Activated T-cell treated with anti-CD3 and anti-CD28 coated beads, Interleukin-2, amount 50 U/mL, for 4 hours (primary cell): ENCODE measurements around the gene C14orf180. TPM values are rescaled to one million over a fixed set of nuclear protein-coding genes. Genes with fewer than 3 reads are reported as not detected.
A peak's percentile ranks its signal among the peaks of the same experiment; 100 is the strongest.

Experiments used
- ATAC-seq, 2 donors: fragments of 200-7000 bp; cut with Tn5 transposase; one replicate each; pipeline ENCODE4 v1.10.0; 2021
- DNase-seq: peaks from one replicate; pipeline ENCODE4 v3.0.0-alpha.2; 2020
- H3K27me3 Mint-ChIP-seq: one replicate; pipeline ENCODE4 v1.8.0; 2021; ENCODE audit warnings: low read depth, mixed read lengths
- H3K36me3 Mint-ChIP-seq: one replicate; pipeline ENCODE4 v1.8.0; 2022; ENCODE audit warnings: mixed read lengths; ENCODE audit not compliant: insufficient read depth
- H3K4me1 Mint-ChIP-seq: one replicate; pipeline ENCODE4 v1.8.0; 2021; ENCODE audit warnings: low read depth, mixed read lengths
- H3K4me3 Mint-ChIP-seq: one replicate; pipeline ENCODE4 v1.8.0; 2021; ENCODE audit warnings: mild to moderate bottlenecking, moderate library complexity, mixed read lengths
- H3K9me3 Mint-ChIP-seq: one replicate; pipeline ENCODE4 v1.8.0; 2021; ENCODE audit warnings: mixed read lengths
- total RNA-seq, 3 donors: library from RNA; stranded (reverse); gene quantifications; one replicate each; pipeline ENCODE4 v1.2.1, GENCODE V29; 2021

The C14orf180 gene
- total RNA-seq, 3 donors from 2014 or later: not detected

DNA sequence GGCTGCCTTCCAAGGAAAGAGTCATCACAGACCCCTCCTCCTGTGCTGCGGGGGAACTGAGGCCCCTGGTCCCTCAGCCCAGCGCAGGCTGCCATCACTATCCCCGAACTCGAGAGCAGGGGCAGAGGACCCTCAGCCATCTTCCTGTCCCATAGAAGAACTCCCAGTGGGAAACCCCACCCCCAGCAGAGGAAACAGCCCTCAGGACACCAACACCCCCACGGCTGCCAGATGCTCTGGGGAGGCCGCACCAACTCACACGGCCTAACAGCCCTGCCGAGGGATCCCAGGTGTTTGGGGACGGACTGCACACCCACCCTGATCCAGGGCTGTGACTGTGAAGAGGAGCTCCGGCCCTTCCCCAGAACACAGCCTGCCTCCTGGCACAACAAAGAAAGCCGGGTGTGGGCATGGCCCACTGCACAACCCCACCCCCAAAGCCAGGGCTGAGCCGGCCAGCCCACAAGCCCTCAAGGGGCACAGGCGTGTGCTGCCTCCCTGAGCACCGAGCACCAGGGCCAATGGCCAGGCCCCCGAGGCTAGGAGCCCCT, 16.3 kb upstream of the C14orf180 start:
- DNase-seq: no peak
- no peak overlapping the region for H3K4me3 Mint-ChIP-seq
- no peak for ATAC-seq
- H3K4me1 Mint-ChIP-seq: peaks cover 2% of the 10 kb centered on the region
- H3K27me3 Mint-ChIP-seq: peaks cover 24% of the 10 kb centered on the region
- no peaks in the 10 kb centered on the region for H3K36me3 Mint-ChIP-seq
- H3K9me3 Mint-ChIP-seq: no peaks in the 10 kb centered on the region

DNA sequence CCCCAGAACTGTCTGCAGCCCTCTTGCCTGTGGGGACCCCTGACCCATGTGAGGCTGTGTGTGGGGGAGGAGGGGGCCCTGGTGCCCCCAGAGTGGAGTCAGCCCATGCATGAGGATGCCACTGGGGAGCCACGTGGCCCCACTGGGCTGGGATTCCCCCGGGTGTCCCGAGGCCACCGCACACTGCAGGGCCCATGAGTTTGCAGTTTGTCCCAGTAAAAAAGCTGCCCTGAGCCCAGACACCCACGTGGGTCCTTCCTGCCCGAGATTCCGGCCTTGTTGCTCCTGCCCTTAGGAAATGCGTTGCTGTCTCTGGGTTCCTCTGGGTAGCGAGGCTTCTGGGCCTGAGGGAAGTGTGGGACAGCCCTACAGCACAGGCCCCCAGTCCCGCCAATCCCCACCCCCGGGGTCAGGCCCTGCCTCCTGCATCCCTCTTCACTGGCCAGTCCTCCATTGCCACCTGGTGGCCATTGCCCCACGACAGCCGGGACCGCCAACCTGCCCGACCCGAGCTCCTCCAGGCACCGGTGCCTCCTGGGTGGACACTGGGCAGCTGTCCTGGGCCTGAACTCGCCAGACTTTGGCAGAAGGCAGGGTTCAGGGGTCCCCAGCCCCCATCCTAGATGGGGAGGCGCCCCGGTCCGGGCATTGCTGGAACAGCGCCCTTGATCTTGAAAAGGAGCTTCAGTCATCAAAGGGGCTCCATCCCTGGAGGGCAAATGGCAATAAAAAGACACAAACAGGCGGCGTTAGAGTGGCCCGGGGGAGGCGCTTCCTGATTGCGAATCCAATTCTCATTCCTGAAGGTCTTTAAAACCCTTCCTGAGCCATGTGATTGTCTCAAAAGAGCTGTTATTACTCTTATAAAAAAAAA, 15.6 kb upstream of the C14orf180 start:
- no peaks in the 10 kb centered on the region for H3K9me3 Mint-ChIP-seq
- peaks cover 24% of the 10 kb centered on the region for H3K27me3 Mint-ChIP-seq
- ATAC-seq (peak; percentile 80 to 82), DNase-seq (peak; percentile 66)
- H3K4me1 Mint-ChIP-seq: peaks cover 2% of the 10 kb centered on the region
- H3K36me3 Mint-ChIP-seq: no peaks in the 10 kb centered on the region
- H3K4me3 Mint-ChIP-seq: no peak overlapping the region

- H3K4me3 Mint-ChIP-seq: no peak overlapping the region
- H3K27me3 Mint-ChIP-seq: peaks cover 24% of the 10 kb centered on the region
- H3K4me1 Mint-ChIP-seq: peaks cover 2% of the 10 kb centered on the region
- DNase-seq (no peak), ATAC-seq (no peak)
- H3K9me3 Mint-ChIP-seq: no peaks in the 10 kb centered on the region
- H3K36me3 Mint-ChIP-seq: no peaks in the 10 kb centered on the region
Measured at GRCh38 chr14:104564744-104565679, 14.6 kb upstream of the C14orf180 start.

DNA sequence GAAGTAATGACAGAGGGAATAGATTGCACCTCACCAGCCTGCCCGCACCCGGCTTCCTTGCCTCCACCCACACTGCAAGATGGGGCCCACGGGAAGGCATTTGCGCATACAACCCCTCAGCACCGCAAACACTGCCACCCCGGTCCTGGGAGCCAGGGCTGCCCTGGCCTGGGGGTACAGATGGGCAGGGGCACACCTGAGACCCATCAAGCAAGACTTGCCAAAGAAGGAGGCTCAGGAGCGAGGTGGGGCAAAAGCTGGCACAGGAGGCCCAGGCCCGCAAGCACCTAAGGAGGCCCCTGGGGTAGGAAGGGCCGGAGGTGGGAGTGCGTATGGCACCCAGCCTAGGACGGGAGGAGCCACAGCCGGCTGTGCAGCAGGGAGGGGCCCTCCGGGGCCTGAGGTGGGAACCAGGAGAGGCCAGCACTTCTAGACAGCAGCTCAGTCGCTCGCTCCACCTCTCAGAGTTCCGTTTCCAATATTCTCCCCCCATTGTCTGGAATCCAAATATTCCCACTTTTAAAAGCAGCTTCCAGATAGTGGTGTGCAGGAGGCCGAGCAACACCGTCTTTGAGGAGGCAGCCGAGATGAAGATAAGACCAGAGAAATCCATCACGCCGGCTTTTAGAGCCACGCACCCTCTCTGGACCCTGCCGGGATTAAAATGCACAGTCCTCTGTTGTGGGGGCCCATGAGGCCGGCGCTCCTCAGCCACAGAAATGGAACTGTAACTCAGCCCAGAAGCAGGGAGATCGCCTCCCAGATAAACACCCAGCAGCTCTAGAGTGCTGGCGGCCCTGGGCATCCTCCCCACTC, 12.2 kb upstream of the C14orf180 start:
- no peaks in the 10 kb centered on the region for H3K36me3 Mint-ChIP-seq
- ATAC-seq (no peak), DNase-seq (no peak)
- no peak overlapping the region for H3K4me3 Mint-ChIP-seq
- no peaks in the 10 kb centered on the region for H3K9me3 Mint-ChIP-seq
- peaks cover 2% of the 10 kb centered on the region for H3K4me1 Mint-ChIP-seq
- peaks cover 19% of the 10 kb centered on the region for H3K27me3 Mint-ChIP-seq

GRCh38 chr14:104567957-104568225, 11.7 kb upstream of the C14orf180 start:
- Mint-ChIP-seq H3K4me3 (no peak overlapping the region), H3K9me3 (no peaks in the 10 kb centered on the region), H3K4me1 (peaks cover 2% of the 10 kb centered on the region), H3K27me3 (peaks cover 19% of the 10 kb centered on the region), H3K36me3 (no peaks in the 10 kb centered on the region)
- no peak for DNase-seq
- ATAC-seq: no peak

GRCh38 chr14:104568620-104569019, 10.9 kb upstream of the C14orf180 start:
- H3K4me1 Mint-ChIP-seq: peaks cover 2% of the 10 kb centered on the region
- H3K4me3 Mint-ChIP-seq: no peak overlapping the region
- ATAC-seq: no peak

DNA sequence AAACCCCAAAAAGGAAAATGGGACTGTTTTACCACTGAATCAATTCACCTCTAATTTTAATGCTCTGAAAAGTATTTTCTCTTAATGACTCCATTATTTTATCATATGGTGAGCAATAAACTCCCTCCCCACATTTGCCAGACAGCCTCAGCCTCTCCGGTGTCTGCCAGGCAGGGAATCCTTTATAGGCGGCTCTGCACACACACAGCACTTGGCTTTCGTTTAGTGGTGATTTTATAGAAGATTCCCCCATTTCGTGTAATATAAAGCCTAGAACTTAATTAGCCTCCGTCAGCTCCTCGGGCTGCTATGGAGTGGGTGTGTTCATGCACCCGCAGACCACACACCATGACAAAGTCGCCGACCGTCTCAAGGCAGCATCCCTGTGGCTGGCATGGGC, 10.1 kb upstream of the C14orf180 start:
- Mint-ChIP-seq H3K4me3 (no peak overlapping the region), H3K36me3 (no peaks in the 10 kb centered on the region), H3K27me3 (peaks cover 14% of the 10 kb centered on the region), H3K4me1 (no peaks in the 10 kb centered on the region), H3K9me3 (no peaks in the 10 kb centered on the region)
- DNase-seq: no peak
- ATAC-seq: no peak

More at GRCh38 chr14:104568620-104569019, 10.9 kb upstream of the C14orf180 start:
- DNase-seq: no peak
- no peaks in the 10 kb centered on the region for H3K36me3 Mint-ChIP-seq
- no peaks in the 10 kb centered on the region for H3K9me3 Mint-ChIP-seq
- H3K27me3 Mint-ChIP-seq: peaks cover 19% of the 10 kb centered on the region

DNA sequence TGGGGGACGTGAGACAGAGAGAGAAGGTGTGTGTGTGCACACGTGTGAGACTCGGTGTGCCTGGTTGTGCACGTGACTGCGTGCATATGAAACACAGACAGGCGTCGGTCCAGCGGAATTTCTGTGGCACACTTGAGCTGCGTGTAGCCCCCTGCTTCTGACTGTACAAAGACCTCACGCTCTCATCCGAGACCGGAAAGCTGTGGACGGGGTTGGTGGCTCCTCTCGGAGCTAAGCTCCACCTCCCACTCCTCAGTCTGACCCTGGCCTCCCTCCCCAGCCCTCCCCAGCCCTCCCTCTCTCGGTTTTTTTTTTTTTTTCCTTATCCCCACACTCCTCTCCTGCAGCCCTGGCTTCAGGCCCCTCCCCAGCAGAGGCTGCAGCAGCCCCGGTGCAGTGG, 8.3 kb upstream of the C14orf180 start:
- Mint-ChIP-seq H3K4me1 (no peaks in the 10 kb centered on the region), H3K36me3 (no peaks in the 10 kb centered on the region), H3K9me3 (no peaks in the 10 kb centered on the region), H3K4me3 (no peak overlapping the region), H3K27me3 (peaks cover 4% of the 10 kb centered on the region)
- ATAC-seq (no peak), DNase-seq (no peak)

DNA sequence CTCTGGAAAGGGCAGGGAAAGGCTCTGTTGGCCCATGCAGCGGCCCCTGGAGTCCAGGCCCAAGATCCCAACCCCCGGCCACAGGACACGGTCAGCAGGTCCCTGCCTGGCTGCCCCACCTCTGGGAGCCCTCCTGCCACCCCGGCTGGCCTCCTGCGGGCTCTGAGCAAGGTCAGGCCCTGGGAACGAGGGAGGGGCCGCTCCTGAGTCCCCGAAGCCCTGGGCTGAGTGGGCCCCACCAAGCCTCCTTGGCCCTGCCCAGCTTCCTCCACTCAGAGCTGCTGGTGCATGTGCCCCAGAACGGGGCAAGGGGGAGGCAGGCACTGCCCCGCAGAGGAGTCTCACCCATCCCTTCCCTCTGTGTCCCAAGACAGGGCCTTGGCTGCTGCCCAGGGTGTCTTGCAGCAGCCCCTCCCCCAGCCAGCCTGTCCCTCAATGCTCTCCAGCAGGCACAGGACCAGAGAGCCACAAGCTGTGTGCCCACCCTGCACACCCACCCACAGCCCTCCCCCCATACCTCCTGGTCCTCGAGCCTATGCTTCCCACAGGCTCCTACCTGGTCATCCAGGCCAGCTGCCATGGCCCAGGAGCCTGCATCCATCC, 7.4 kb upstream of the C14orf180 start:
- no peak for DNase-seq
- Mint-ChIP-seq H3K9me3 (no peaks in the 10 kb centered on the region), H3K36me3 (no peaks in the 10 kb centered on the region), H3K4me1 (no peaks in the 10 kb centered on the region), H3K4me3 (no peak overlapping the region), H3K27me3 (peaks cover 2% of the 10 kb centered on the region)
- no peak for ATAC-seq

DNA sequence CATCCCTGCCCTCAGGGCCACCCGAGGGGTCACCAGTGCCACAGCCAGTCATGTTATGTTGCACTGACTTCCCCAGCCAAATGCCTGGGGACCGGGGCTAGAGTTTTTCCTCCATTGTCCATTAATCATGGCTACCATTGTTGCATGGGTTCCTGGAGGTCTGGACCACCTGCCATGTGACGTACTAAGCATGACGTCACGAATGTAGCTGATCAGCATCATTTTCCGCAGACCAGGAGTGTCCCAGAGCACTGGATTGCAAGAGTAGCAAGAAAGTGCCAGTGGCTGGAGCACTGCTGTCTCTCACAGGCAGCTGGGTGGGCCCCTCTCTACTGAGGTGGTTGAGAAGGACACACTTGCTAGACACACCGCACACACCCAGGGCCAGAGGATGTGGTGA, 6.9 kb upstream of the C14orf180 start:
- Mint-ChIP-seq H3K36me3 (no peaks in the 10 kb centered on the region), H3K9me3 (no peaks in the 10 kb centered on the region), H3K27me3 (peaks cover 2% of the 10 kb centered on the region), H3K4me1 (no peaks in the 10 kb centered on the region), H3K4me3 (no peak overlapping the region)
- no peak for ATAC-seq
- no peak for DNase-seq

DNA sequence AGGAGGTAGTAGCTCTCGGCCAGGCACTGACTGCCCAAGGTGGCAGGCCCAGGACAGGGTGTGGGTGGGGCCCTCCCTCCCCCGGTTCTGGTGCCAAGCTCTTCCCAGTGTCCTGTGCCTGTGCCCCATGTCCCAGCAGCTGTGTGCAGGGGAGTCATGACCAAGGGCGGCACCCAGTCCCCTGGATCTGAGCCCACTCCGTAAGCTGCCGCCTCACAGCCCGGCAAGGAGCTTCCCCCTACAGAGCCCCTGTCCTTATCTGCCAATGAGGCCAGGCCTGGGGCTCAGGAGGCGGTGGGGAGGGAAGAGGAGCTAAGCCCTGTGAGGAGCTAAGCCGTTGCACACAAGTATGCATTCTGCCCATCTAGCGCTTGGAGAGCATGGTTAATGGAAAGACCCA, 5.6 kb upstream of the C14orf180 start:
- Mint-ChIP-seq H3K36me3 (no peaks in the 10 kb centered on the region), H3K27me3 (peaks cover 4% of the 10 kb centered on the region), H3K4me3 (no peak overlapping the region), H3K9me3 (no peaks in the 10 kb centered on the region), H3K4me1 (no peaks in the 10 kb centered on the region)
- ATAC-seq (no peak), DNase-seq (no peak)

GRCh38 chr14:104574536-104574935, 5.0 kb upstream of the C14orf180 start:
- no peak overlapping the region for H3K4me3 Mint-ChIP-seq
- DNase-seq (no peak), ATAC-seq (no peak)
- no peaks in the 10 kb centered on the region for H3K9me3 Mint-ChIP-seq
- no peaks in the 10 kb centered on the region for H3K4me1 Mint-ChIP-seq
- no peaks in the 10 kb centered on the region for H3K36me3 Mint-ChIP-seq
- peaks cover 4% of the 10 kb centered on the region for H3K27me3 Mint-ChIP-seq

GRCh38 chr14:104574978-104575583, 4.5 kb upstream of the C14orf180 start:
- Mint-ChIP-seq H3K4me1 (no peaks in the 10 kb centered on the region), H3K27me3 (peaks cover 4% of the 10 kb centered on the region), H3K36me3 (no peaks in the 10 kb centered on the region), H3K9me3 (no peaks in the 10 kb centered on the region), H3K4me3 (no peak overlapping the region)
- DNase-seq (no peak), ATAC-seq (no peak)
